GM12878 (cell line): ENCODE measurements around the gene GJA8.

Source experiments
- MYC ChIP-seq: IDR thresholded peaks from 2 replicates; pipeline ENCODE4 v1.6.1; 2011; ENCODE audit warnings: mild to moderate bottlenecking, low read length, moderate library complexity, inconsistent platforms; ENCODE audit not compliant: insufficient read depth, insufficient replicate concordance, insufficient read length, severe bottlenecking
- POLR2A ChIP-seq: IDR thresholded peaks from 2 replicates; pipeline ENCODE4 v1.6.1; 2011; ENCODE audit warnings: low read depth, mild to moderate bottlenecking, low read length
- SMAD1 ChIP-seq: fragments of 450-650 bp; IDR thresholded peaks from 2 replicates; pipeline ENCODE4 v1.6.1; 2018; ENCODE audit warnings: mild to moderate bottlenecking, low read depth; ENCODE audit not compliant: partially characterized antibody
- TF ChIP-seq, protein P1 (sequence below): IDR thresholded peaks from 2 replicates; pipeline ENCODE4 v1.6.1; 2012; ENCODE audit warnings: low read depth, low read length, improper control_type of control experiment

DNA sequence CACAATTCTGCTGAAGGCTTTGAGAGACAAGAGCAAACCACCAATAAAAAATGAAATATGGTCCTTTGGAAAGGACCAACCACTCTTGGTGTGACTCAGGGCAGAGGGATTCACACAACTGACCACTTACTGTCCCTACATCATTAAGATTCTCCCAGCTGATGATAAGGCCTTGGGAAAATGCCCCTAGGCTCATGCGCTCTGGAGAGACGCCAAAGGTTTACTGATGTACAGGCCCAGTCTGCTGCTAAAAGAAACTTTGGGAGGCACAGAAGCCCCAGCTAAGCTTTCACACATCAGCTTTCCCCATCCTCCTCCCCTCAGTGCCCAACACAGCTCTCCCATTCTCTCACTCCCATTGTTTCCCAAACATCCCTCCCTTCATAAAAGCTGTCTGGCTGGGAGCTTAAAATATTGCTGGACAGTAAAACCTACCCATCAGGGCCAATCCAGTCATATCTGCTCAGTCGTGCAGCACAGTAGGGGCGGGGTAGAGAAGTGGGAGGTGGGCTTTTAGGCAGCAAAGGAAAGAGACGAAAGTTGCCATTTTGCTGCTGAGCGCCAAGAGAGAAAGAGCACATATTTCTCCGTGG lies at the start of gene GJA8:
- TF ChIP-seq, protein P1, sequence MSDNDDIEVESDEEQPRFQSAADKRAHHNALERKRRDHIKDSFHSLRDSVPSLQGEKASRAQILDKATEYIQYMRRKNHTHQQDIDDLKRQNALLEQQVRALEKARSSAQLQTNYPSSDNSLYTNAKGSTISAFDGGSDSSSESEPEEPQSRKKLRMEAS, result no peak
- TF ChIP-seq SMAD1 (no peak), MYC (no peak), POLR2A (no peak)
